HG03521 (cell line): Measurements from ENCODE around the gene ZNF124.

Experiments used
- ATAC-seq: cut with Tn5 transposase; IDR thresholded peaks from one replicate; pipeline ENCODE4 v1.9.1; 2021; ENCODE audit warnings: mild to moderate bottlenecking, moderate library complexity; ENCODE audit not compliant: unreplicated experiment

The ZNF124 gene

DNA sequence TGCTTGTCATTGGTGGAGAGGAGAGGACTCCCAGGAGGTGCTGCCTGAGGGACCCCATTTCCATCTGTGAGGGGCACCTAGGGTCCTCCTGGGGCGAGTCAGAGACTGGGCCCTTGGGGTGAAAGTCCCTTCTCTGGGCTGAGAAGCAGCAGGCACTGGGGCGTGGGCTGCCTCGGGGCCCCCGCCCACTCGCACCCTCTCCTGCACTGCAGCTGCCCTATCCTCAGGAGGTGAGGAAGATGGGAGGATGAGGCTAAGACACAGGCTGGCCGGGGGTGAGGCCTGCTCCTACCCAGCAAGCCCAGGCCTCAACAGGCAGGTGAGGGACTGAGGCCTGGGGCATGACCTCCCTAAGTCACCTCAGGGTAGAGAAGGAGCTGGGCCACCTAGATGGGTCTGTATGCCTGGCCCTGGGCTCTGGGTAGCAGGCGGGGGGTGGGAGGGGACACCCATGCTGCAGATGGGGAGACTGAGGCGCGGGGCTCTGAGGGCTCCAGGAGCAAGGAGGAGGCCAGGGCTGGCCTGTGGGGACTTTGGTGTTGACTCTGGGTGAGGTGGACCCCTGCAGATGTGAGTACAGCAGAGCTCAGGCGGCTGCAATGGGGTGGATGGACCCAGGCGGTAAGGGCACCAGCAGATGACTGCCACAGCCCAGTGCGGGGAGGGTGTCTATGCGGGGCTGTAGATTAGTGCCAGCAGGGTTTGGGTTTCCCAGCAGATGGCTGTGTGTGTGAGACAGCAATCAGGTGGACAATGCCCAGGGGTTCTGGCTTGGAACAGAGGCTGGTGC lies 57.3 kb downstream of the ZNF124 start:
- no peak for ATAC-seq

DNA sequence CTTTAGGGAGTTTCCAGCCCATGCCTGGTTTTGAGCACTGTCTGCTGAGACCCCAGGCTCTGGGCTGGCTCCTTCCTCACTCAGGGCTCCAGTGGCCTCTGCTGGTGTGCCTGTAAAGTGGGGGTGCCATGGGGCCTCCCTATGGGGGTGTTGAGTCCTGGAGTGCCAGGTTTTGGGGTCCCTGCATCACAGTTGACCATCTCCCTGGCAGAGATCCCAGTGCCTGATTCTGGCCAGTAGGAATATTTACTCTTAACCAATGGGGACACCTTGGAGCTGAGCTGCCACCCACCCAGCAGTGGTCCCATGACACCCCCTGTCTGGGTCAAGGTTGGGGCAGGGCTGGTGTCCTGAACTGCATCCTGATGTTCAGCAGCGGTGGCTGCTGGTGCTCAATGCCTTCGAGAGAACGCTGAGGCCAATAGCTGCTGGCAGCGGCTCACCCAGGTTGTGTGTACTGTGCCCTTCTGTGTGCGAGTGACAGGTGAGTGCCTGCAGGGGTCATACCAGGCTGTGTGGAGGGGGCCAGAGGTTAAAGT lies 58.0 kb downstream of the ZNF124 start:
- no peak for ATAC-seq

DNA sequence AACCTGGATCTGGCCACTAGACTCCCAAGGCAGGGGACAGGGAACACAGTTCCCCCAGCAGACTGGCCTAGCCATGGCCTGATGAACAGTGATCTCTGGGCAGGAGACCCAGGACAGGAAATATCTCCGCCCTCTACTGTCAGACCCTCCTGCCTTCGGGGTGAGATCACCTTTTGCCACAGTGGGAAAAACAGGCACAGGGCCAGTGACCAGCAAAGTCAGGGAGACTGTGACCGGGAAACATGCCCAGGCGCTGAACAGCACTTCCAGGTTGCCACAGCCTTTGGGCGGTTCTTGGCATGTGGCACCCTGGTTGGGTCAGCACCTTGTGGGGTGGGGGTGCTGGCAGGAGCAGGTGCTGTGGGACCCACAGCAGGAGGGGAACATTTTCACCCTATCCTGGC lies 58.7 kb downstream of the ZNF124 start:
- ATAC-seq, result no peak

DNA sequence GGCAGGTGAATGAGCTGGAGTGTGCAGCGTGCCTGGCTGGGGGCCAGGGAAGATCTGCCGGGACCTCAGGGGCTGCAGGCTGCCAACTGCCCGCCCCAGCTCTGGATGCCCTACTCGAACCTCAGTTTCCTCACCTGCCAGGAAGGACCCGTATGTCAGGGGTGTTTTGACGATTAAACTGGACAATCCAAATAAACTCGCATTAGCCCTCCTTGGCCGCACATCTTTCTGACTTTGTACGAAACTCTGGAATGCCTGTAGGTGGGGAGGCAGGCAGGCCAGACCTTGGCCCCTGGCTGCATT lies 59.4 kb downstream of the ZNF124 start:
- ATAC-seq, result no peak

DNA sequence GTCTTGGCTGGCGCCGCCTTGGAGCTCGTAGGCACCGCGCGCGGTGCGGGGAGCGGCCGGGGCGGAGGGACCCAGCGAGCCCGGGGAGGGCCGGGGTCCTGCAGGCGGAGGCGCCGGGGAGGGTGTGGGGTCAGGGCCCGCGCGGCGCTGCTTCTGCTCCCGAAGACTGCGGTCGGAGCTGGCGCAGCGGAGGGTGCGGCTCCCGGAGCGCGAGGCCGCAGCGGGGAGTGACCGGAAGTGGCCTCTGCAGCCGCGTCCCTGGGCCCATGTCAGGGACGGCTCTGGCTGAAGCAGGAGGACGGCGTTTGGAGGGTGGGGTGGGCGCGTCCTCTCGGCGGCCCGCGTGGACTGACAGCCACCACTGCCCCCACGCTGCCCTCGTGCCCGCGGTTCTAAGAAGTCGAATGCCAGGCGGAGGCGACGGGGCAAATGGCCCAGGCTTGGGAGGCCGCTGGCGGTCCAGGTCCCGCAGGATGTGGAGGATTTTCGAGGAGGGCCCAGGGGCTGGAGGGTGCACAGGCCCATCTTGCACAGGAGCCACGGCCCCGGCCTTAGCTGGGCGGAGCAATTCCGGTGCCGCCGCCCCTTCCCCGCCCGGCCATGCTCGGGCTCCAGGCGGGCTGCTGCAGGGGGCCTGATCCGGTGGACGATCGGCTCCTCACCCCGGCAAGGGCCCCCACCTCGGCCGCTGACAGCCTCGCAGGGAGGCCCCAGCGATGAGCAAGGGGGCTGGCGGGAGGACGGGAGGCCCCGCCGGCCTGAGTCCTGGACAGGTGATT lies 59.9 kb downstream of the ZNF124 start:
- ATAC-seq, result no peak

DNA sequence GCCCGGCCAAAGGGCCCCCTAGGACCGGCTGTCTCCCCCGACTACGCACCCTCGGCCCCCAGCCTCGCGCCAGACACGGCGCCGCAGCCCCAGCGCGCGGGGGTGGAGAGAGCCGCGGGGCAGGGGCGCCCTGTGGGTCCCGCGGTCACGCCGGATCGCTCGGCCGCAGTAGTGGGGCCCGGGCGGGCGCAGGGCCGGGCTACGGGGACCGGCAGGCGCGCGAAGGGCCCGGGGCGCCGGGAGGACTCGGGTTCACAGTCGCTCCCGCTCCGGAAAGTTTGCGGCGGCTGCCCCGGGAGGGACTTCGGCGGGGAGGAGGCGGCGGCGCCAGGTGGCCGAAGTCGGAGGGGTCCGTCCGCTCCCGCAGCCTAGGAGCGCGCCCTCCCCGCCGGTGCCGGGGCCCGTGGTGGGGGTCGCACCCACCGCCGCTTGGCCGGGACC lies 60.5 kb downstream of the ZNF124 start:
- ATAC-seq, result no peak

DNA sequence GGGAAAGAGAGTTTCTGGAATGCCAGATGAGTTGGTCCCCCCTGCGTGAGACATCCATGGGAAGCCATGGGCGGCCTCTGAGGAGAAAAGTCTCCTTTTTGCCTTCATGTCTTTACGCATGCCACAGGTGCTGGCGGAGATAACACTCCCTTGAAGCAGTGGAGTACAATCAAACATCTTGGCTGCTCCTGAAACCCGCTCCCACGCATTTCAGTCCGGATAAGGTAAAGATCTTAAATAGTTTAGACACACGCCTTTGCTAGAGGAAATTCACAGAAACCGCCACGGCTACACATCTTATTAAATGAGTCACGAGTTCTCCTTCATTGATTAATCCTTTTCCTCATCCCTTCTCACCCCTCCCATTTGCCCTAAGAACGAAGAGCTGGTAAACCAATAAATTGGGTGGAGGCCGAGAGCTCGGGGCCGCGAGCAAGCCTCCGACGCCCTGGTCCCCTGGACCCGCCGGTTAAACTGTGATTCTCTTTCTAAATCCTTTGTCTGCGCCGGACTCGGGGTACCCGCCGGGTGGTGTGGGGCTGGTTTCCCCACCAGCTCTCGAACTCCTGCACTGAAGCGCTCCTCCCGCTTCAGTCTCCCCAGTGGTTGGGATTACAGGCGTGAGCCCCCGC lies 61.1 kb downstream of the ZNF124 start:
- ATAC-seq, result no peak

DNA sequence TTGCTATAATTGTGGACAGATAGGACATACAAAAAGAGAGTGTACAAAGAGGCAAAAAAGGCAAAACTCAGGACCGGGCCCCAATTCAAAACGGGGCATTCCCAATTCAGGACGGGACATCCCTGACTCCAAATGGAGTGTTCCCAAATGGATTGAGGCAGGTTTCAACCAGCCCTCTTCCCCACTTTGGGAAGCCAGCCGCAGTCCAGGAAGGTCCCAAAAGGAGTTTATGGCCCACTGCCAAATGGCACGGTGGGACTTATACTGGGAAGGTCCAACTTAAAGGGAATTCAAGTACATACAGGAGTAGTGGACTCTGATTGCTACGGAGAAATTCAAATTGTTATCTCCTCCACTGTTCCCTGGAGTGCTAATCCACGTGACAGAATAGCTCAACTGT lies 64.1 kb downstream of the ZNF124 start:
- no peak for ATAC-seq

DNA sequence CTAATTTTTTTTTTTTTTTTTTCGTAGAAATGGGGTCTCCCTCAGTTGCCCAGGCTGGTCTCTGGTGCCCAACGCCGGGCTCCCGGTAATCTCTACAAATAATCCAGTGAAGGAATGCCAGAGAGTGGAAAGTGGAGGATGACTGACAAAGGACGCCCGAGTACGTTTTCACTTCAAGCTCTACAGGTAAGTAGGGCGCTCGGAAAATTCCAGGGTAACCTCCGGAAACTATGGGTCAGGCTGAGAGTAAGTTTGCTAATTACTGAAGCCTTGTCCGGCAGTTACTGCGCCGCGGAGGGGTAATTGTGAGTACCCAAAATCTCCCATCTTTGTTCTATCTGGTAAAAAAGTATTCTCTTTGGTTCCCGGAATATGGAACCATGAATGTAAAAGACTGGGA lies 65.9 kb downstream of the ZNF124 start:
- ATAC-seq, result no peak
